ENCODE measurements around the gene TNS3. TPM values are rescaled to one million over a fixed set of nuclear protein-coding genes. Genes with fewer than 3 reads are reported as not detected.

The TNS3 gene
- total RNA-seq, 4 donors from 2014 or later, result 27.2 to 110 (median 47.5) TPM

- Histone ChIP-seq H3K4me3 (no peak overlapping the region), H3K4me1 (peaks cover 16 to 17% of the 10 kb centered on the region in 2 donors)
These were observed 180.0 kb downstream of the TNS3 start for GRCh38 chr7:47401611-47402570.

GRCh38 chr7:47400741-47401206 lies 181.1 kb downstream of the TNS3 start:
- H3K4me3 ChIP-seq, result no peak overlapping the region
- intact Hi-C loops (cut with DNase I; ENCODE audit: low total_unique reads), result no loop called here
- peaks cover 12 to 16% of the 10 kb centered on the region in 2 donors for H3K4me1 ChIP-seq
- H3K9me3 ChIP-seq, result no peaks in the 10 kb centered on the region
- no peak overlapping the region for H3K27ac ChIP-seq
- no peaks in the 10 kb centered on the region for H3K27me3 ChIP-seq
- TF ChIP-seq CTCF (IDR thresholded peaks at IDR 0.05) (no peak), POLR2A (IDR thresholded peaks at IDR 0.05) (no peak)
- DNase-seq, result peak; percentile 12
- no peaks in the 10 kb centered on the region for H3K36me3 ChIP-seq

More at GRCh38 chr7:47401611-47402570, 180.0 kb downstream of the TNS3 start:
- Histone ChIP-seq H3K27me3 (no peaks in the 10 kb centered on the region), H3K9me3 (no peaks in the 10 kb centered on the region), H3K36me3 (no peaks in the 10 kb centered on the region), H3K27ac (peak overlapping the region; percentile 82 to 87)
- intact Hi-C loops (cut with DNase I; ENCODE audit: low total_unique reads), result no loop called here
- peak; percentile 9 to 16 for DNase-seq
- TF ChIP-seq POLR2A (IDR thresholded peaks at IDR 0.05) (no peak), CTCF (IDR thresholded peaks at IDR 0.05) (no peak)

- intact Hi-C loops (cut with DNase I; ENCODE audit: low total_unique reads), result no loop called here
- peaks cover 4 to 9% of the 10 kb centered on the region in 2 donors for H3K4me1 ChIP-seq
- no peaks in the 10 kb centered on the region for H3K27me3 ChIP-seq
- H3K27ac ChIP-seq, result no peak overlapping the region
- TF ChIP-seq CTCF (IDR thresholded peaks at IDR 0.05) (no peak), POLR2A (IDR thresholded peaks at IDR 0.05) (no peak)
- H3K9me3 ChIP-seq, result no peaks in the 10 kb centered on the region
- H3K4me3 ChIP-seq, result no peak overlapping the region
- peak in 1 of 2 donors; percentile 5 for DNase-seq
- H3K36me3 ChIP-seq, result no peaks in the 10 kb centered on the region
These were observed 181.9 kb downstream of the TNS3 start for GRCh38 chr7:47400001-47400400.

- Histone ChIP-seq H3K27me3 (no peaks in the 10 kb centered on the region), H3K9me3 (no peaks in the 10 kb centered on the region), H3K36me3 (no peaks in the 10 kb centered on the region), H3K4me3 (no peak overlapping the region), H3K27ac (no peak overlapping the region), H3K4me1 (peaks cover 5 to 9% of the 10 kb centered on the region in 2 donors)
- intact Hi-C loops (cut with DNase I; ENCODE audit: low total_unique reads), result no loop called here
- TF ChIP-seq CTCF (IDR thresholded peaks at IDR 0.05), result no peak
- no peak for TF ChIP-seq POLR2A (IDR thresholded peaks at IDR 0.05)
- peak; percentile 2 to 12 for DNase-seq
These were observed 187.1 kb downstream of the TNS3 start for GRCh38 chr7:47394751-47395252.

GRCh38 chr7:47394216-47394615 lies 187.7 kb downstream of the TNS3 start:
- intact Hi-C loops (cut with DNase I; ENCODE audit: low total_unique reads), result no loop called here
- no peaks in the 10 kb centered on the region for H3K36me3 ChIP-seq

More at GRCh38 chr7:47394216-47394615, 187.7 kb downstream of the TNS3 start:
- Histone ChIP-seq H3K4me1 (peaks cover 5 to 9% of the 10 kb centered on the region in 2 donors), H3K27ac (no peak overlapping the region), H3K9me3 (no peaks in the 10 kb centered on the region), H3K4me3 (no peak overlapping the region), H3K27me3 (no peaks in the 10 kb centered on the region)
- DNase-seq, result peak in 1 of 2 donors; percentile 3
- TF ChIP-seq POLR2A (IDR thresholded peaks at IDR 0.05), result no peak
- no peak for TF ChIP-seq CTCF (IDR thresholded peaks at IDR 0.05)

All from uterus (tissue), 4 donors.